ENCODE results near the gene METTL26.

METTL26 gene

DNA sequence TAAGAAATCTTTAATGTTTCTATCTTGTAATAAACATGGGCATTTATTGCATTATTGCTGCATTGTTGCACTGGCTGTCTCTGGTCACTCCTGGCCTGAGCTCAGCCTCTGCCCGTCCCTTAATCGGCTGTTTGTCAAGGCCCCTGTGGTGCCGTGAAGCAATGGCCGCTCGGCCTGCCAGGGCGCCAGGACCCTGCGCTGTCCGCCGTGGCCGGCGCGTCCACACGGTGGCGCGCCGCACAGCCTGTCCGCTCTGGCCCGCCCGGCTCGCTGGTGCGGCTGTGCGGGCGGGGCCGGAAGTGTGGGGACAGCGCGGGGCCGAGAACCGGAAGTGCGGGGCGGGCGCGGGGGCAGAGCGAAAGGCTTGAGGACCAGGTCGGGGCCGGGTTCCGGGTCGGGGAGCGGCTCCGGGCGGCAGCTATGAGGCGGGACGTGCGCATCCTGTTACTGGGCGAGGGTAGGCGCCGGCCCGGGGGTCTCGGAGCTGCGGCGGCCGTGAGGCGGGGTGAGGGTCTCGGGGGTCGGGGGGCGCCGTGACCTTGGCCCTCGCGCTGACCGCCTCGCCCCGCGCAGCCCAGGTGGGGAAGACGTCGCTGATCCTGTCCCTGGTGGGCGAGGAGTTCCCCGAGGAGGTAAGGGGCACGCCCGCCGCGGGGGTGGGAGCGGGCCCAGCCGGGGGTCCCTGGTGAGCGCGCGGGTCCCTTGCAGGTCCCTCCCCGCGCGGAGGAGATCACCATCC lies 31.8 kb upstream of the METTL26 start, which contains the start of gene RHOT2:
RHOT2 (plus strand) TSS at position 353 of the 739 bp plus-strand sequence; CDS start at position 421, 68 bp downstream.
- peak; percentile 96 for ATAC-seq
- H3K9me3 Mint-ChIP-seq, result no peaks in the 10 kb centered on the region
- H3K36me3 Mint-ChIP-seq, result peaks cover 26% of the 10 kb centered on the region
- peak within 1 kb of the TSS; percentile 82 for H3K27ac Mint-ChIP-seq
- peaks cover 7% of the 10 kb centered on the region for H3K4me1 Mint-ChIP-seq
- H3K27me3 Mint-ChIP-seq, result no peaks in the 10 kb centered on the region
- H3K4me3 Mint-ChIP-seq, result peak within 1 kb of the TSS; percentile 82

DNA sequence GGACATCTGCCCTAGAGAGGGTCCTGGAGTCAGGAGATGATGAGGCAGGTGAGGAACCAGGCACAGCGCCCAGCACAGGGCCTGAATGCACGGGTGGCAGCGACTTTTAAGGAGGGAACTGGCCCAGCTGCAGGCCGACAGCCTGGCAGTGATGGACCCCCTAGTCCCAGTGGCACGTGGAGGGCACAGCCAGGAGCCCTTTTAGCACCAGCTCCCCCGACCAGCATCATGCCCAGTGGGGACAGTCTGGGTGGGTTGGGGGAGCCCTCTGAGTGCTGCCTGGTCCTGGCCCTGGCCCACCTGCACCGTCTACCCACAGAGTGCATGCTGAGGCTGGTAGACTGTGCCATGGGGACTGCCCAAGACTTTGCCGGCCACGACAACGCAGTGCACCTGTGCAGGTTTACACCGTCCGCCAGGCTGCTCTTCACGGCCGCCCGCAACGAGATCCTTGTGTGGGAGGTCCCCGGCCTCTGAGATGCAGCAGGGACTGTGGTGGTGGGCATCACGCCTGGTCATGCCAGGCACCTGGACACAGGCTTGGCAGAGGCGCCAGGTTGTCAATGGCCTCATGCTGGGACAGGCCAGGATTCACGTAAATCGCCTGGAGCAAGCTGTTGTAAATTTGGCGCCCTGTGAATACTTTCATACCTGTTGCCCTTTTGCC lies 31.1 kb upstream of the METTL26 start:
- Mint-ChIP-seq H3K9me3 (no peaks in the 10 kb centered on the region), H3K4me3 (no peak overlapping the region), H3K4me1 (peaks cover 7% of the 10 kb centered on the region), H3K27ac (peak overlapping the region; percentile 82), H3K27me3 (no peaks in the 10 kb centered on the region), H3K36me3 (peaks cover 22% of the 10 kb centered on the region)
- ATAC-seq, result no peak

DNA sequence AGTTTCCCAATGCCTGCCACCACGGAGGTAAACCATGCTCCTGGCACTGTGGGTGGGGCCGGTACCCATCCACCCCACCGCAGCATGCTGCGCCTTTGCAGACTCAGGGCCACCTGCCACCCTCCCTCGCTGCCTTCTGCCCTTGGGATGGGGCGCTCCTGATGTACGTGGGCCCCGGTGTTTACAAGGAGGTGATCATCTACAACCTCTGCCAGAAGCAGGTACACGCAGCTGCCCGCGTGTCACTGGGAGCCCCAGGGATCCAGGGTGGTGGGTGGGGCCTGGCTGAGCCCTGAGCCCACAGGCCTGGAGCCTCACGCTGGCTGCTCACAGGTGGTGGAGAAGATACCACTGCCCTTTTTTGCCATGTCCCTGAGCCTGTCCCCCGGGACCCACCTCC lies 30.5 kb upstream of the METTL26 start:
- Mint-ChIP-seq H3K36me3 (peaks cover 18% of the 10 kb centered on the region), H3K27ac (no peak overlapping the region), H3K9me3 (no peaks in the 10 kb centered on the region), H3K27me3 (no peaks in the 10 kb centered on the region), H3K4me1 (peaks cover 8% of the 10 kb centered on the region), H3K4me3 (no peak overlapping the region)
- ATAC-seq, result no peak

DNA sequence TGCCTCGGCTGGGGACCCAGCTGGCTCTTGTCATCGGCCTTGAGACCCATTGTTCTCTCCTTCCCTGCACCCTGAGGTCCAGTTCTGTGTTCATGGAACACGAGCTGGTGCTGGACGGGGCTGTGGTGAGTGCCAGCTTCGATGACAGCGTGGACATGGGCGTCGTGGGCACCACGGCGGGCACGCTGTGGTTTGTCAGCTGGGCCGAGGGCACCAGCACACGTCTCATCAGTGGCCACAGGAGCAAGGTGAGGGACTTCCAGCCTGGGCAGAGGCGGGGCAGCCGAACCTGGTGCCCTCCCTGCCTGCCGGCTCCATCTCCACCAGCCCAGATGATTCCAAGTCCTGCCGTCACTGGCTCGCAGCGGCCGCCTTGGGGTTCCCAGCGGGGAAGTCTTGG lies 26.5 kb upstream of the METTL26 start:
- no peak overlapping the region for H3K4me3 Mint-ChIP-seq
- no peaks in the 10 kb centered on the region for H3K9me3 Mint-ChIP-seq
- peaks cover 14% of the 10 kb centered on the region for H3K4me1 Mint-ChIP-seq
- no peak for ATAC-seq
- H3K27ac Mint-ChIP-seq, result no peak overlapping the region
- H3K36me3 Mint-ChIP-seq, result peaks cover 6% of the 10 kb centered on the region
- no peaks in the 10 kb centered on the region for H3K27me3 Mint-ChIP-seq

DNA sequence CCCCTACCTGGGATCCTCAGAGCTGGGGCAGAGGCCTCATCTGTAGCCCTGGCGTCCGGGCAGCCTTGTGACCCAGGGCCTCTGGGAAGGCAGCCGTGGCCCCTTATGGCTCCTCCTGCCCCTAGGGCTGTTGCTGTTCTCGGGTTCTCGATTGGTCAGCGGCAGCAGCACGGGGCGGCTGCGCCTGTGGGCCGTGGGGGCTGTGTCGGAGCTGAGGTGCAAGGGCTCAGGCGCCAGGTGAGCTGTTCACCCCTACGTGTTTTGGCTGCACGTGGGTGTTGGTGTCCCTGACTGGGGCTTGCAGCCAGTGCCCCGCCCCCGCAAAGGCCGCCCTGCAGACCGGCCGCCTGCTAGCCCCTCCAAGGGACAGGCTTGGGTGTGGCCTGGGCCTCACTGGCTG lies 26.0 kb upstream of the METTL26 start:
- no peak for ATAC-seq
- Mint-ChIP-seq H3K4me3 (no peak overlapping the region), H3K36me3 (peaks cover 6% of the 10 kb centered on the region), H3K9me3 (no peaks in the 10 kb centered on the region), H3K27me3 (no peaks in the 10 kb centered on the region), H3K27ac (no peak overlapping the region), H3K4me1 (peaks cover 14% of the 10 kb centered on the region)

DNA sequence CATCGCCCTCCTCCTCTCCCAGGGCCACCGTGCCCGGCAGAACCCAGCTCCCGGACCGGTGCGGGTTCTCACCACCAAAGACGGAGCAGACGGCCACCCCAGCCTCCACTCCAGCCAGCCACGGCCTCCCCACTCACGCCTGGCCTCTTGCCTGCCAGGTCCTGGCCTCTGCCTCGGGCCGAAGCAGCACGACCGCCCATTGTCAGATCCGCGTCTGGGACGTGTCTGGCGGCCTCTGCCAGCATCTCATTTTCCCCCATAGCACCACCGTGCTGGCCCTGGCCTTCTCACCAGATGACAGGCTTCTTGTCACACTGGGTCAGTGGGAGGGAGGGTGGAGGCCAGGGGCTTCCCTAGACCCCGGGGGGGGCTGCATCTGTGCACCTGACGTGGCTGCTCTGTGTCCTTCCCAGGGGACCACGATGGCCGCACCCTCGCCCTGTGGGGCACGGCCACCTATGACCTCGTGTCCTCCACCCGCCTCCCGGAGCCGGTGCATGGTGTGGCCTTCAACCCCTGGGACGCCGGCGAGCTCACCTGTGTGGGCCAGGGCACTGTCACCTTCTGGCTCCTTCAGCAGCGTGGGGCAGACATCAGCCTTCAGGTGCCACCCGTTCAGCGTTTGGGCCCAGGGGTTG lies 25.2 kb upstream of the METTL26 start:
- ATAC-seq, result peak; percentile 22
- no peaks in the 10 kb centered on the region for H3K27me3 Mint-ChIP-seq

DNA sequence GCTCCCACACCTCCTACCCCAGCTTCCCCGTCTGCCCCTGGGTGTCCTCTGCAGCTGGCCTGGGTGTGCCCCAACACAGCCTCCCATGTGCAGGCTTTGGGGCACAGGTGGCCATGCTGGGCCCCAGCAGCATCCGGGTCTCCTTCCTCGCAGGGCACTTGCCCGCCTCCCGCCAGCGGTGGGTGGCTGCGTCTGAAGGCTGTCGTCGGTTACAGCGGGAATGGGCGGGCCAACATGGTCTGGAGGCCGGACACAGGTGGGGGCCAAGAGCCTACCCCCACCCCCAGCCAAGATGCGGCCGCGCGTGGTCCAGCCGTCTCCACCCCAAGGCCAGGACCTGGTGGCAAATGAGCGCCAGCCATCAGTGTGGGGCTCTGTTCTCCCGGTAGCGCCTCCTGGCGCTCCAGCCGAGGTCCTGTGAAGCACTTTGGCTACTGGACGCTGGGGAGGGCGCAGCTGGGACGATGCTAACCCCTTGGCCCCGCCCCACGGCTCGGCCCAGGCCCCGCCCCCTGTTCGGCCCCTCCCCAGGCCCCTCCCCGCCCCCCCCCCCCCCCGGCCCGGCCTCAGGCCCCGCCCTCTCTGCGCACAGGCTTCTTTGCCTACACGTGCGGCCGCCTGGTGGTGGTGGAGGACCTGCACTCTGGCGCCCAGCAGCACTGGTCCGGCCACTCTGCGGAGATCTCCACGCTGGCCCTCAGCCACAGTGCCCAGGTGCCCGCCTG lies 24.5 kb upstream of the METTL26 start:
- Mint-ChIP-seq H3K4me3 (peak overlapping the region; percentile 45), H3K9me3 (no peaks in the 10 kb centered on the region), H3K4me1 (peaks cover 14% of the 10 kb centered on the region), H3K27ac (peak overlapping the region; percentile 74), H3K36me3 (peaks cover 6% of the 10 kb centered on the region), H3K27me3 (no peaks in the 10 kb centered on the region)
- peak; percentile 70 for ATAC-seq

More for the DNA sequence above, 25.2 kb upstream of the METTL26 start:
- Mint-ChIP-seq H3K36me3 (peaks cover 6% of the 10 kb centered on the region), H3K4me1 (peaks cover 14% of the 10 kb centered on the region), H3K27ac (peak overlapping the region; percentile 74), H3K4me3 (no peak overlapping the region), H3K9me3 (no peaks in the 10 kb centered on the region)

DNA sequence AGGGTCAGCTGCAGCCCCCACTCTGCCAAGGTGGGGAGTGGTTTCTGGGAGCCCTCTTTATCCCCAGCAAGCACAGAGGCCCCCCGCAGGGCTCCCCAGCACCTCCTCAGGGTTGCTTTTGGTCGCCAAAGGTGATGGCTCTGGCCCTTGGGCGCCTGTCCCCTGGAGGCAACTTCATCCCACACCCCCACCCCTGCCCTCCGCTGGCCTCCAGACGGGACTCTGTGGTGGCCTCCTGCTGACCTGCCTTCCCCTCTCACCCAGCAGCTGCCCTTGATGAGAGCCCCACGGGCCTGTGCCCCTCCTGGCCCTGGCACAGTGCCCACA lies 24.0 kb upstream of the METTL26 start:
- Mint-ChIP-seq H3K27me3 (no peaks in the 10 kb centered on the region), H3K4me3 (no peak overlapping the region), H3K36me3 (peaks cover 6% of the 10 kb centered on the region), H3K27ac (peak overlapping the region; percentile 74), H3K9me3 (no peaks in the 10 kb centered on the region), H3K4me1 (peaks cover 14% of the 10 kb centered on the region)
- no peak for ATAC-seq

DNA sequence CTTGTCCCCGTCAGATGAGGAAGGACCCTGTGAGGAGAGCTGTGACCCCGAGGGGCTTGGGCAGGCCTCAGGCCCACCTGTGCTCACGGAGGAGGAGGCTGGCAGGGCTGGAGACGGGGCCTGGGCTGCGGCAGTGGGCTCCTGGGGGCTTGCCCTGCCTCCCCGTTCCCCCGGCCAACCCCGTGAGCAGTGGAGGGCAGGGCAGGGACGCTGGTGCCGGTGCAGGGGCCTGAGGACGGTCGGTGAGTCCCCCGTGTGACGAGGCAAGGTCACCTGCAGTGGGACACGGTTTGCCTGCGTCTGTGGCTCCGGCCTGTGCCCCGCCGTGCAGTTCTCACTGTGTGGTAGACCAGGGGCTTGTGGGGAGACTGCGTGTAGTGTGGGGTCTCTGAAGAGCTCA lies 23.5 kb upstream of the METTL26 start:
- Mint-ChIP-seq H3K4me3 (no peak overlapping the region), H3K9me3 (no peaks in the 10 kb centered on the region), H3K36me3 (peaks cover 6% of the 10 kb centered on the region), H3K4me1 (peaks cover 14% of the 10 kb centered on the region), H3K27me3 (no peaks in the 10 kb centered on the region), H3K27ac (no peak overlapping the region)
- no peak for ATAC-seq

DNA sequence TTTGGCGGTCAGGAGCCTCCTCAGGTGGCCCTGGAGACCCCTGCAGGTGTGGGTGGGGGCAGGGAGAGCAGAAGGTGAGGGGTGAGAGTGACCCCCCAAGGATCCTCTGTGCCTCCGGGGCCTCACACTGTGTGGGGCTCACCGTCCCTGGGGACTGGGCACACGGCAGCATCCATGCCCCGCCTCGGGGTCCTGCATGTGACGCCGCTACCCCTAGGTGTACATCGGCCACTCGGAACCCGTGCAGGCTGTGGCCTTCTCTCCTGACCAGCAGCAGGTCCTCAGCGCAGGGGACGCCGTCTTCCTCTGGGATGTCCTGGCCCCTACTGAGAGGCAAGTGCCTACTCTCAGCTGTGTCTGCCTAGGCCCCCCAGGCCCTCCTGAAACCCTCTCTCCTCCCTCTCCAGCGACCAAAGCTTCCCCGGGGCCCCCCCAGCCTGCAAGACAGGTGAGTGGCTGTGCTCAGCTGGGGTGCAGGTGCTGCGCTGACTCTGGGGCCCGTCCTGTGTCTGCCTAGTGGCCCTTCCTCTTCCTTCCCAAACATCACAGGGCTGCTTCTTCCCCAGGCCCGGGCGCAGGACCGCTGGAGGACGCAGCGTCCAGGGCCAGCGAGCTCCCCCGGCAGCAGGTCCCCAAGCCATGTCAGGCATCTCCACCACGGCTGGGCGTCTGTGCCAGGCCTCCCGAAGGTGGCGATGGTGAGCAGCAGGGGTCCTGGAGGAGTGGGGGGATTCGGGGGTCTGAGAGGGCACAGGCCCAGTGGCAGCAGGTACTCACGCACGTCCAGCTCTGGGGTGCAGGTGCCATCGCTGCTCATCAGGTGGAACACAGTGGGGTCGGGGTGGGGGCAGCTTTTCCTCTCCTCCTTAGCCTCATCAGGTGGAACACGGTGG lies 22.8 kb upstream of the METTL26 start:
- Mint-ChIP-seq H3K4me1 (peaks cover 14% of the 10 kb centered on the region), H3K4me3 (no peak overlapping the region), H3K27ac (no peak overlapping the region), H3K36me3 (peaks cover 6% of the 10 kb centered on the region), H3K9me3 (no peaks in the 10 kb centered on the region), H3K27me3 (no peaks in the 10 kb centered on the region)
- no peak for ATAC-seq

DNA sequence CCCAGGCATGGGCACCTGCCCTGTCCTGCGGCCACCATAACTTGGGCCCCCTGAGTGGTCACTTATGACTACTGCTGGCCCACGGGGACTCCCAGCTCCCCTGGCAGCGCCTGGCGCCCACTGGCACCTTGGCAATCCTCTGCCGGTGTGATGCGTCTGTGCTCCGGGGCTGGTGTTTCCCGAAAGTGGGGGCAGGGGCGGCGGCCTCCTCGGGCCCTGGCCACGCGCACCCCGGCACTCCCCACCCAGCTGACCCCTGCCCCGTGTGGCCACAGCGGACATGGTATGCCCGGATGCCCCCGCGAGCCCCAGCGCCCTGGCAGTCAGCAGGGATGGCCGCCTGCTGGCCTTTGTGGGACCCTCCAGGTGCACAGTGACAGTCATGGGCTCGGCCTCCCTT lies 21.4 kb upstream of the METTL26 start:
- Mint-ChIP-seq H3K9me3 (no peaks in the 10 kb centered on the region), H3K27ac (no peak overlapping the region), H3K27me3 (no peaks in the 10 kb centered on the region), H3K4me3 (no peak overlapping the region), H3K4me1 (peaks cover 14% of the 10 kb centered on the region), H3K36me3 (peaks cover 6% of the 10 kb centered on the region)
- ATAC-seq, result no peak

DNA sequence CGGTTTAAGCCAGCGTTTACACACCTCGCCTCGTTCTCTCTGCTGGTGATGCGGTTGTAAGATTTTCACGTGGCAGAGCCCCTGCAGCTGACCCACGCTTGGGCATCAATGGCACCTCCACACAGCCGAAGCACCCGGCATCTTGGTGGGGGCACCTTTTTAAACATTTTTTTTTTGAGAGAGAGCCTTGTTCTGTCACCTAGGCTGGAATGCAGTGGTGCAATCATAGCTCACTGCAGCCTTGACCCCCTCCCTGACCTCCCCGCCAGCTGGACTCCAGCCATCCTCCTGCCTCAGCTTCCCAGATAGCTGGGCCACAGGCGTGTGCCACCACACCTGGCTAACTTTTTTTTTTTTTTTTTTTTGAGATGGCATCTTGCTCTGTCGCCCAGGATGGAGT lies 17.9 kb upstream of the METTL26 start:
- H3K4me3 Mint-ChIP-seq, result no peak overlapping the region
- H3K4me1 Mint-ChIP-seq, result peaks cover 6% of the 10 kb centered on the region
- no peaks in the 10 kb centered on the region for H3K9me3 Mint-ChIP-seq
- no peak for ATAC-seq
- no peak overlapping the region for H3K27ac Mint-ChIP-seq
- H3K36me3 Mint-ChIP-seq, result peaks cover 4% of the 10 kb centered on the region
- no peaks in the 10 kb centered on the region for H3K27me3 Mint-ChIP-seq

DNA sequence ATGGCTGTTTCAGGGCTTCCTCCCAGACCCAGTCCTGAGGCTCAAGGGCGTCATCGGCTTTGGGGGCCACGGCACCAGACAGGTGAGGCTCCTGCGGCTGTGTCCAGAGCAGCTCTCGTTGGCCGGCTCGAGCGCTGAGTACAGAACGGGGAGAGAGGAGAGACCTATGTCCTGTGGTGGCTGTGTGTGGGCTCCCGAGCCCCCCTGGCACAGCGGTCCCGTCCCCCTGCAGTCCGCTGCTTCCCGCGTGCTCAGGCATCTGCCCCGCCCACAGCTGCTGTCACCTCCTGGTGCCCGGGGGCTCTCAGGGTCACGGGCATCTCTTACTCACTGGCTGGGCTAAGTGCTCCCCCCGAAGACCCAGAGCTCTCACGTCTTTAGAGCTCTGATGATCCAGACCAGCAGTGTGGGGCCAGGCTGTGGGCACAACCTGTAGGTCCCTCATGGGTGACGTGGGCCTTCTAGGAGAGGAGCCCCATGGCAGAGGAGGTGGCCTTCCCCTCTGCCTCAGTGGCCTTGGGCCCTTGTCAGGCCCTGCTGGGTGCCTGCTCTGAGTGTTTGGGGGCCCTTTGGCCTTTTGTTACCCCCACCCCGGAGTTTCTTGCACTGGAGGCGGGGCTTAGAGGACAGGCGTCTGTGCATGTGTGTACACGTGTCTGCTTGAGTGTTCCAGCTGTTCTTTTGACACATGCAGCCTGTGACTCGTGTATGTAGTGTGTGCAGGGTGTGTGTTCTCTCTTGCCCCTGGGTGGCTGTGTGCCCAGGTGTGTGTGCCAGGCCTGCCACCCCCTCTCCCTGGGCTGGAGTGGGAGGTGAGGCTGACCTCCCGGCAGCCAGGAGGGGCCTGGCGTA lies 16.6 kb upstream of the METTL26 start:
- no peaks in the 10 kb centered on the region for H3K9me3 Mint-ChIP-seq
- H3K27me3 Mint-ChIP-seq, result no peaks in the 10 kb centered on the region
- H3K4me3 Mint-ChIP-seq, result no peak overlapping the region
- no peaks in the 10 kb centered on the region for H3K36me3 Mint-ChIP-seq
- no peak for ATAC-seq
- H3K4me1 Mint-ChIP-seq, result peaks cover 16% of the 10 kb centered on the region
- H3K27ac Mint-ChIP-seq, result no peak overlapping the region

DNA sequence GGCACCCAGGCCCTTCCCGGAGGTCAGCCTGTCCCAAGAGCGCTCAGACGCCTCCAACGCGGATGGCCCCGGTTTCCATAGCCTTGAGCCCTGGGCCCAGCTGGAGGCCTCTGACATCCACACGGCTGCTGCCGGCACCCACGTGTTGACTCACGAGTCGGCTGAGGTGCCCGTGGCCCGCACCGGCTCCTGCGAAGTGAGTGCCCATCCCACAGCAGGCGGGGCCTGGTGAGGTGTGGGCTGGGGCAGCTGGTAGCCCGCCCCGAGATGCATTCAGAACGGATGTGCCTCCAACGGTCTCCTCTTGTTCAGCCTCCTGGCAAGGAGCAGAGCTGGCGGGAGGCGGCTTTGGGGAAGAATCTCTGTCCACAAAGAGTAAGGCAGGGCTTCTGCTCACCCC lies 15.7 kb upstream of the METTL26 start:
- Mint-ChIP-seq H3K4me1 (peaks cover 25% of the 10 kb centered on the region), H3K4me3 (no peak overlapping the region), H3K36me3 (no peaks in the 10 kb centered on the region), H3K9me3 (no peaks in the 10 kb centered on the region), H3K27me3 (no peaks in the 10 kb centered on the region), H3K27ac (no peak overlapping the region)
- ATAC-seq, result no peak
